Bronchial epithelial cell (primary cell): Measurements from ENCODE around the gene PRUNE1. TPM values are rescaled to one million over a fixed set of nuclear protein-coding genes. Genes with fewer than 3 reads are reported as not detected.
A peak's percentile ranks its signal among the peaks of the same experiment; 100 is the strongest.

ENCODE experiments used
- DNase-seq: peaks from one replicate; pipeline ENCODE4 v3.0.0-alpha.2; 2010; ENCODE audit warnings: low read depth
- FAIRE-seq: peaks from 2 replicates; lab custom pipeline; 2011; peaks lifted over from hg19 to GRCh38; lab: Jason Lieb, UNC
- H3K27me3 ChIP-seq: 2 replicates; pipeline ENCODE4 v1.5.1; 2011; ENCODE audit warnings: low read length; ENCODE audit not compliant: control insufficient read depth, insufficient read depth
- H3K36me3 ChIP-seq: 2 replicates; pipeline ENCODE4 v1.5.1; 2011; ENCODE audit warnings: low read length; ENCODE audit not compliant: control insufficient read depth, insufficient read depth
- H3K4me3 ChIP-seq: 2 replicates; pipeline ENCODE4 v1.5.1; 2011; ENCODE audit warnings: mild to moderate bottlenecking, low read depth, low read length, control low read depth
- CTCF ChIP-seq: IDR thresholded peaks from 2 replicates; pipeline ENCODE4 v1.5.1; 2011; ENCODE audit warnings: mild to moderate bottlenecking, moderate library complexity, low read length, control low read depth, inconsistent platforms; ENCODE audit not compliant: insufficient read depth, severe bottlenecking
- total RNA-seq: library from RNA; depleted of rRNA; stranded (reverse); fragments of >200 nt; gene quantifications from 2 replicates; pipeline ENCODE4 v1.2.1, GENCODE V29; 2014

The PRUNE1 gene
- total RNA-seq, 1 donor from 2014 or later, result 6.6 TPM

GRCh38 chr1:151065089-151065645, 56.9 kb downstream of the PRUNE1 start:
- DNase-seq, result no peak
- TF ChIP-seq CTCF, result no peak
- no peaks in the 10 kb centered on the region for H3K27me3 ChIP-seq
- no peaks in the 10 kb centered on the region for H3K36me3 ChIP-seq
- FAIRE-seq, result no peak
- no peak overlapping the region for H3K4me3 ChIP-seq

GRCh38 chr1:151067185-151067584, 58.9 kb downstream of the PRUNE1 start:
- Histone ChIP-seq H3K4me3 (no peak overlapping the region), H3K36me3 (no peaks in the 10 kb centered on the region), H3K27me3 (no peaks in the 10 kb centered on the region)
- no peak for TF ChIP-seq CTCF
- no peak for FAIRE-seq
- DNase-seq, result no peak

GRCh38 chr1:151069103-151069486, 60.8 kb downstream of the PRUNE1 start:
- Histone ChIP-seq H3K4me3 (no peak overlapping the region), H3K27me3 (no peaks in the 10 kb centered on the region), H3K36me3 (no peaks in the 10 kb centered on the region)
- FAIRE-seq (no peak), DNase-seq (no peak)
- no peak for TF ChIP-seq CTCF

GRCh38 chr1:151070474-151071276, 62.4 kb downstream of the PRUNE1 start, which contains the start of gene GABPB2:
Gene GABPB2 (plus strand): TSS chr1:151070761. CDS start chr1:151088190, 17,429 bp downstream.
- H3K27me3 ChIP-seq, result no peaks in the 10 kb centered on the region
- FAIRE-seq (no peak), DNase-seq (peak; percentile 87)
- peak; percentile 95 for TF ChIP-seq CTCF
- no peaks in the 10 kb centered on the region for H3K36me3 ChIP-seq
- peak within 1 kb of the TSS; percentile 72 for H3K4me3 ChIP-seq

GRCh38 chr1:151072224-151072623, 64.0 kb downstream of the PRUNE1 start:
- Histone ChIP-seq H3K36me3 (no peaks in the 10 kb centered on the region), H3K4me3 (no peak overlapping the region), H3K27me3 (no peaks in the 10 kb centered on the region)
- no peak for TF ChIP-seq CTCF
- DNase-seq, result no peak
- no peak for FAIRE-seq

Other genes with a start within 250 kb of the PRUNE1 start
- gene CTSS, start 242.7 kb upstream of the PRUNE1 start, total RNA-seq, result 0.53 and 5.4 TPM in 2 replicates
- gene CTSK, start 200.2 kb upstream of the PRUNE1 start, total RNA-seq, result 2.4 and 3.1 TPM in 2 replicates
- gene ARNT, start 131.8 kb upstream of the PRUNE1 start, total RNA-seq, result 15.8 and 22.0 TPM in 2 replicates
- gene CTXND2, start 121.3 kb upstream of the PRUNE1 start, total RNA-seq, result not detected in 2 replicates
- 24.0 and 24.7 TPM in 2 replicates for gene SETDB1, start 82.1 kb upstream of the PRUNE1 start, total RNA-seq
- gene CERS2, start 33.6 kb upstream of the PRUNE1 start, total RNA-seq, result 55.2 and 82.9 TPM in 2 replicates
- gene ANXA9, start 26.2 kb upstream of the PRUNE1 start, total RNA-seq, result 0.26 and 0.90 TPM in 2 replicates
- gene MINDY1, start 1.5 kb upstream of the PRUNE1 start, total RNA-seq, result 5.5 and 13.6 TPM in 2 replicates
- gene BNIPL, start 28.1 kb downstream of the PRUNE1 start, total RNA-seq, result 4.7 and 68.1 TPM in 2 replicates
- gene C1orf56, start 39.3 kb downstream of the PRUNE1 start, total RNA-seq, result 0.53 and 0.64 TPM in 2 replicates
- 81.6 and 125 TPM in 2 replicates for gene CDC42SE1, start 51.2 kb downstream of the PRUNE1 start, total RNA-seq
- gene MLLT11, start 51.9 kb downstream of the PRUNE1 start, total RNA-seq, result 0.79 and 4.4 TPM in 2 replicates
- gene GABPB2, start 62.3 kb downstream of the PRUNE1 start, total RNA-seq, result 10.8 and 19.3 TPM in 2 replicates
- 0.38 and 0.53 TPM in 2 replicates for gene SEMA6C, start 138.2 kb downstream of the PRUNE1 start, total RNA-seq
- gene TNFAIP8L2, start 148.2 kb downstream of the PRUNE1 start, total RNA-seq, result not detected in 2 replicates
- 5.0 and 8.6 TPM in 2 replicates for gene LYSMD1, start 157.5 kb downstream of the PRUNE1 start, total RNA-seq
- 19.7 and 34.9 TPM in 2 replicates for gene SCNM1, start 157.7 kb downstream of the PRUNE1 start, total RNA-seq
- not detected in 2 replicates for gene TMOD4, start 167.5 kb downstream of the PRUNE1 start, total RNA-seq
- gene VPS72, start 181.7 kb downstream of the PRUNE1 start, total RNA-seq, result 64.2 and 69.4 TPM in 2 replicates
- 40.2 and 44.0 TPM in 2 replicates for gene PIP5K1A, start 190.1 kb downstream of the PRUNE1 start, total RNA-seq
- gene PSMD4, start 246.3 kb downstream of the PRUNE1 start, total RNA-seq, result 259 and 280 TPM in 2 replicates